Measurements from ENCODE around the gene CBFB. TPM values are rescaled to one million over a fixed set of nuclear protein-coding genes. Genes with fewer than 3 reads are reported as not detected.
A peak's percentile ranks its signal among the peaks of the same experiment; 100 is the strongest.

Gene CBFB
- total RNA-seq, 4 donors from 2014 or later = 28.2 to 68.3 (median 46.6) TPM

- peaks cover 65% of the 10 kb centered on the region for H3K4me1 ChIP-seq
- WGBS = 60% methylated on average over 4 of the region's 4 CpGs
- no peaks in the 10 kb centered on the region for H3K27me3 ChIP-seq
- DNase-seq (ENCODE audit: low spot score in 2 of 2) = no peak
- H3K27ac ChIP-seq = peak overlapping the region; percentile 16
- no peaks in the 10 kb centered on the region for H3K9me3 ChIP-seq
- H3K4me3 ChIP-seq = no peak overlapping the region
- no peak for TF ChIP-seq POLR2AphosphoS5 (IDR thresholded peaks at IDR 0.05)
- no peak for TF ChIP-seq EP300 (IDR thresholded peaks at IDR 0.05)
- H3K36me3 ChIP-seq = no peaks in the 10 kb centered on the region
Observed at GRCh38 chr16:67112591-67113399, 83.8 kb downstream of the CBFB start.

GRCh38 chr16:67114793-67115192 lies 85.8 kb downstream of the CBFB start:
- WGBS = 86% methylated on average over 2 of the region's 2 CpGs
- DNase-seq (ENCODE audit: low spot score in 2 of 2) = peak in 1 of 2 donors; percentile 8
- Histone ChIP-seq H3K4me3 (no peak overlapping the region), H3K36me3 (no peaks in the 10 kb centered on the region), H3K4me1 (peaks cover 57% of the 10 kb centered on the region), H3K27ac (peak overlapping the region; percentile 20), H3K9me3 (no peaks in the 10 kb centered on the region), H3K27me3 (no peaks in the 10 kb centered on the region)
- TF ChIP-seq POLR2A (IDR thresholded peaks at IDR 0.05) (no peak), POLR2AphosphoS5 (IDR thresholded peaks at IDR 0.05) (no peak), EP300 (IDR thresholded peaks at IDR 0.05) (no peak), CTCF (IDR thresholded peaks at IDR 0.05) (no peak)

GRCh38 chr16:67115639-67116038 lies 86.7 kb downstream of the CBFB start:
- H3K27me3 ChIP-seq = no peaks in the 10 kb centered on the region
- H3K4me3 ChIP-seq = no peak overlapping the region
- H3K9me3 ChIP-seq = no peaks in the 10 kb centered on the region
- peak in 1 of 2 donors; percentile 33 for DNase-seq (ENCODE audit: low spot score in 2 of 2)
- H3K36me3 ChIP-seq = peaks cover 8% of the 10 kb centered on the region
- 84% methylated on average over 7 of the region's 7 CpGs for WGBS
- H3K4me1 ChIP-seq = peaks cover 53% of the 10 kb centered on the region
- peak overlapping the region; percentile 12 for H3K27ac ChIP-seq
- no peak for TF ChIP-seq POLR2A (IDR thresholded peaks at IDR 0.05)
- TF ChIP-seq EP300 (IDR thresholded peaks at IDR 0.05) = no peak
- no peak for TF ChIP-seq CTCF (IDR thresholded peaks at IDR 0.05)

- Histone ChIP-seq H3K27me3 (no peaks in the 10 kb centered on the region), H3K36me3 (peaks cover 13% of the 10 kb centered on the region), H3K27ac (peak overlapping the region; percentile 12), H3K4me3 (no peak overlapping the region), H3K9me3 (no peaks in the 10 kb centered on the region), H3K4me1 (peaks cover 42% of the 10 kb centered on the region)
- TF ChIP-seq CTCF (IDR thresholded peaks at IDR 0.05) = no peak
- no peak for TF ChIP-seq EP300 (IDR thresholded peaks at IDR 0.05)
- TF ChIP-seq POLR2AphosphoS5 (IDR thresholded peaks at IDR 0.05) = no peak
- no peak for TF ChIP-seq POLR2A (IDR thresholded peaks at IDR 0.05)
- 82% methylated on average over 13 of the region's 13 CpGs for WGBS
- DNase-seq (ENCODE audit: low spot score in 2 of 2) = peak in 1 of 2 donors; percentile 9
Observed at GRCh38 chr16:67116388-67117311, 87.7 kb downstream of the CBFB start.

GRCh38 chr16:67117716-67118115 lies 88.8 kb downstream of the CBFB start:
- Histone ChIP-seq H3K4me1 (peaks cover 34% of the 10 kb centered on the region), H3K4me3 (no peak overlapping the region), H3K36me3 (peaks cover 21% of the 10 kb centered on the region), H3K9me3 (no peaks in the 10 kb centered on the region), H3K27ac (no peak overlapping the region), H3K27me3 (no peaks in the 10 kb centered on the region)
- peak in 1 of 2 donors; percentile 4 for DNase-seq (ENCODE audit: low spot score in 2 of 2)
- 100% methylated on average over 7 of the region's 9 CpGs for WGBS
- TF ChIP-seq POLR2A (IDR thresholded peaks at IDR 0.05) (no peak), POLR2AphosphoS5 (IDR thresholded peaks at IDR 0.05) (no peak), CTCF (IDR thresholded peaks at IDR 0.05) (no peak), EP300 (IDR thresholded peaks at IDR 0.05) (no peak)

All from suprapubic skin (tissue), 4 donors.